Measurements from ENCODE around the gene LPIN2. TPM values are rescaled to one million over a fixed set of nuclear protein-coding genes. Genes with fewer than 3 reads are reported as not detected.

LPIN2 gene
- total and polyA plus RNA-seq, 12 donors = 1.9 to 15.9 (median 7.6) TPM

DNA sequence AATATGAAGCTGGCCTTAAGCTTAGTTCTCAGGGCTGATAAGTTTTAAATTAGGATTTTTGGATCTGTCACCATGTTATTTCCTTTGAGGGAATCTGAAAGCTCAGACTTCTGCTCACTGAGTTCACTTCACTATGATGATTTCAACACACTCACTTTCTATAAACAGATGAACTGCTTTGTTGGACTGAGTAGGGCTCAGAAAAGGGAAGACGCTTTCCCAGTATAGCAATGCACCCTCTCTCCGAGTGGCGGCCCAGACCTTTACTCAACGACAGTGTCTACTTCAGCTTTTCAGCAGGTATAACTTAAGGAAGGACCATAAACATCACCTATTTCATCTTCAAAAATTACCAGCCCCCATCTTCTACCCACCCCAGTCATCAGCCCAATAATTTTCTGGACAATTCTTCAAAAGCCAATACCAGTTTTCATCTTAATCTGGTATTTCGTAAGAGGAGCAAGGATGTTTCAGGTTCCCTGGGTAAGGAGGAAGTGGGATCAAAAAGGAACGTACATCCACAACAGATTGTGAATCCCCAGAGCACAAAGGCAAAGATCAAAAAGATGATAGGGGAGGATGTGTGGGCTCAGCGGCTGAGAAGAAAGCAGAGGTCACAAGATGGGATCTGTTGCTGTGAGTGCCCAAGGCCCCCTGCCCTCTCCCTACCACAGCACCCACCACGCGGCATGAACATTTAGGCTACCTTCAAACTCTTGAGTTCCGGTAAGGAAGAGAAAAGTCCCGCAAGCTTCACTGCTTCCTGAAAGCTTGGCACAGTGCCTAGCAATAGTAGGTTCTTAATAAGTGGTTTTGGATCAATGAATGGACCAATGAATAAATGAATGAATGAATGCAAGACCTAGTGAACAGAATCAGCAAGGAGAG is 41.9 kb downstream of the LPIN2 start:
- Histone ChIP-seq H3K36me3 (no peaks in the 10 kb centered on the region), H3K4me3 (peak overlapping the region in 1 of 10 donors; percentile 36), H3K27ac (peak overlapping the region in 2 of 10 donors; percentile 36 to 88), H3K27me3 (no peaks in the 10 kb centered on the region), H3K4me1 (peaks cover 0 to 77% (median 63%) of the 10 kb centered on the region in 9 donors), H3K9me3 (no peaks in the 10 kb centered on the region)
- ATAC-seq = peak; percentile 46 to 78 (median 56)
- no peak for DNase-seq
- WGBS, 2 donors = 71 to 74% methylated on average over 11 of the region's 11 CpGs
- TF ChIP-seq, protein P1, sequence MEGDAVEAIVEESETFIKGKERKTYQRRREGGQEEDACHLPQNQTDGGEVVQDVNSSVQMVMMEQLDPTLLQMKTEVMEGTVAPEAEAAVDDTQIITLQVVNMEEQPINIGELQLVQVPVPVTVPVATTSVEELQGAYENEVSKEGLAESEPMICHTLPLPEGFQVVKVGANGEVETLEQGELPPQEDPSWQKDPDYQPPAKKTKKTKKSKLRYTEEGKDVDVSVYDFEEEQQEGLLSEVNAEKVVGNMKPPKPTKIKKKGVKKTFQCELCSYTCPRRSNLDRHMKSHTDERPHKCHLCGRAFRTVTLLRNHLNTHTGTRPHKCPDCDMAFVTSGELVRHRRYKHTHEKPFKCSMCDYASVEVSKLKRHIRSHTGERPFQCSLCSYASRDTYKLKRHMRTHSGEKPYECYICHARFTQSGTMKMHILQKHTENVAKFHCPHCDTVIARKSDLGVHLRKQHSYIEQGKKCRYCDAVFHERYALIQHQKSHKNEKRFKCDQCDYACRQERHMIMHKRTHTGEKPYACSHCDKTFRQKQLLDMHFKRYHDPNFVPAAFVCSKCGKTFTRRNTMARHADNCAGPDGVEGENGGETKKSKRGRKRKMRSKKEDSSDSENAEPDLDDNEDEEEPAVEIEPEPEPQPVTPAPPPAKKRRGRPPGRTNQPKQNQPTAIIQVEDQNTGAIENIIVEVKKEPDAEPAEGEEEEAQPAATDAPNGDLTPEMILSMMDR (IDR thresholded peaks at IDR 0.05) = no peak
- intact Hi-C loops (cut with DNase I) = no loop called here

DNA sequence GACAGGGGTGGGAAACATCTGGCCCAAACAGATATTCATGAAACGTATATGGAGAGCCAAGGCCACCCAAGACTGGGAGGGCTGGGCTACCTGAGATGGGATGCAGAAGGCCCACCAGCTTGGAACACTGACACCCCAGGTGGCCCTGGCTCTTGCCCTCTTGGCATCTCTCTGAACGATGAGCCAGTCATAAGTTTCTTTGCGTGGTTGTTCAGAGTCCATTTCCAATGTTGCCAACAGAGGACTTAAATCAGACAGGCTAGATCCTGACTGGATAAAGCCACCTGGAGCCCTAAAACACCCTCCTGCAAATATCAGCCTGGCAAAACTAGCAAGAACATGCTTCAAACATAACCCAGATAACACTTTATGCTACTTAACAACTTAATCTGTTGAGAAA is 42.6 kb downstream of the LPIN2 start:
- Histone ChIP-seq H3K36me3 (no peaks in the 10 kb centered on the region), H3K4me1 (peaks cover 0 to 72% (median 56%) of the 10 kb centered on the region in 9 donors), H3K27me3 (no peaks in the 10 kb centered on the region), H3K4me3 (no peak overlapping the region), H3K27ac (peak overlapping the region in 3 of 10 donors; percentile 9 to 88 (median 12)), H3K9me3 (no peaks in the 10 kb centered on the region)
- WGBS, 2 donors = 91 to 93% methylated on average over 3 of the region's 3 CpGs
- ATAC-seq (no peak), DNase-seq (no peak)
- TF ChIP-seq, protein P1 (IDR thresholded peaks at IDR 0.05) = no peak
- intact Hi-C loops (cut with DNase I) = no loop called here

DNA sequence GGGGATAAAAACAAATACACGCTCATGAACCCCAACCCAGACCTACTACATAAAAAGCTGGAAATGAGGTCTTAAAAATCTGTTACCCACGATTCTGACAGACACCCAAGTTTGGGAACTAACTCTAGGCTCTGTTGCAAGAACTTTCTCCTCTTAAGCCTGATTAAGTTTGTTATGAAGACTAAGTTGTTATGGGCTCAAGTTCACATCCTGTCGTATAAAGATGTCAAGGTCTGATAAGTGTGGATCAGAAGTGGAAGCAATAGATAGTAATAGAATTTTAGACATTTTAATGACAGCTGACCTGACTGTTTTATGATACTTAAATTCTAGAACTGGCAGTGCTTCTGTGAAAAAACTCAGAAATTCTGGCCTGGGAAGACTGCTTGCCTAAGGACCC is 43.2 kb downstream of the LPIN2 start:
- DNase-seq (no peak), ATAC-seq (no peak)
- H3K4me3 ChIP-seq = no peak overlapping the region
- TF ChIP-seq, protein P1 (IDR thresholded peaks at IDR 0.05) = no peak
- H3K27ac ChIP-seq = peak overlapping the region in 3 of 10 donors; percentile 9 to 88 (median 12)
- H3K27me3 ChIP-seq = no peaks in the 10 kb centered on the region
- WGBS, 2 donors = 75 to 83% methylated on average over 3 of the region's 3 CpGs
- intact Hi-C loops (cut with DNase I) = no loop called here
- no peaks in the 10 kb centered on the region for H3K36me3 ChIP-seq
- no peaks in the 10 kb centered on the region for H3K9me3 ChIP-seq
- H3K4me1 ChIP-seq = peaks cover 0 to 77% (median 56%) of the 10 kb centered on the region in 9 donors

DNA sequence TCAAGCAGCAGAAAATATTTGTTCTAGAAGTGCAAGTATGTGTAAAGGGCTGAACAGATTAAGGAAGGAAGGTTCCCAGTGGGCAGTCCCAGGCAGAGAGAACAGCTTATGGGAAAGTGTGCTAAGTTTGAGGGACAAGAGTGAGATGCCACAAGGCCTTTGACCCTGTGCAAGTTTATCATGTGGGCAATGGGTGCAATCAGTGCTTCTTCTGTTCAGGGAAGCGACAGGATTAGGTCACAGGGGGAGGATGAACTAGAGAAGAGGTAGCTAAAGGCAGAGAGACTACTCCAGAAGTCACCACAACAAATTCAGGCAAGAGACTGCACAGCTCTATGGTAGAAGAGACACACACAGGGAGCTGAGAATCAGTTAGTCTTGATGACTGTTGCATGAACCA is 44.3 kb downstream of the LPIN2 start:
- ATAC-seq (peak in 2 of 8 donors; percentile 22 to 35), DNase-seq (no peak)
- 88 to 95% methylated on average over 1 of the region's 1 CpG for WGBS, 2 donors
- TF ChIP-seq, protein P1 (IDR thresholded peaks at IDR 0.05) = no peak
- Histone ChIP-seq H3K36me3 (no peaks in the 10 kb centered on the region), H3K4me3 (no peak overlapping the region), H3K27me3 (no peaks in the 10 kb centered on the region), H3K27ac (peak overlapping the region in 5 of 10 donors; percentile 41 to 88 (median 63)), H3K9me3 (no peaks in the 10 kb centered on the region), H3K4me1 (peaks cover 0 to 81% (median 55%) of the 10 kb centered on the region in 9 donors)
- intact Hi-C loops (cut with DNase I) = no loop called here
